Neural cell (in vitro differentiated cells): ENCODE results near the gene GRID1. TPM values are rescaled to one million over a fixed set of nuclear protein-coding genes. Genes with fewer than 3 reads are reported as not detected.

ENCODE experiments used
- H2AFZ ChIP-seq: fragments of 200-600, 300-800 bp; sonication (generic), shearing (Covaris generic); 2 replicates; pipeline ENCODE4 v1.6.0; 2014; ENCODE audit warnings: low read depth, mild to moderate bottlenecking, antibody characterized with exemption, low read length, moderate library complexity
- H3F3A ChIP-seq: fragments of 200-600 bp; shearing (Covaris generic); 2 replicates; pipeline ENCODE4 v1.6.1; 2016; ENCODE audit warnings: mild to moderate bottlenecking, moderate library complexity, mixed read lengths, antibody characterized with exemption, low read length; ENCODE audit not compliant: insufficient read depth, poor library complexity, severe bottlenecking
- H3K27ac ChIP-seq: fragments of 200-600, 300-800 bp; sonication (generic), shearing (Covaris generic); 2 replicates; pipeline ENCODE4 v1.5.1; 2014; ENCODE audit warnings: mild to moderate bottlenecking, low read length, moderate library complexity
- H3K27me3 ChIP-seq: fragments of 300-800, 200-600 bp; sonication (generic), shearing (Covaris generic); 2 replicates; pipeline ENCODE4 v1.6.0; 2014; ENCODE audit warnings: mild to moderate bottlenecking, low read depth, low read length, moderate library complexity; ENCODE audit not compliant: insufficient read depth
- H3K36me3 ChIP-seq: fragments of 300-800, 200-600 bp; sonication (generic), shearing (Covaris generic); 2 replicates; pipeline ENCODE4 v1.5.1; 2014; ENCODE audit warnings: mild to moderate bottlenecking, antibody characterized with exemption, low read length, moderate library complexity; ENCODE audit not compliant: insufficient read depth
- H3K4me2 ChIP-seq: fragments of 300-800, 200-600 bp; sonication (generic), shearing (Covaris generic); 2 replicates; pipeline ENCODE4 v1.6.0; 2014; ENCODE audit warnings: mild to moderate bottlenecking, low read length
- H3K4me3 ChIP-seq: fragments of 300-800, 200-600 bp; sonication (generic), shearing (Covaris generic); 2 replicates; pipeline ENCODE4 v1.5.1; 2014; ENCODE audit warnings: mild to moderate bottlenecking, low read length, moderate library complexity
- H3K79me2 ChIP-seq: fragments of 200-600 bp; shearing (Covaris generic); replicated peaks from 2 replicates; pipeline ENCODE4 v1.6.0; 2014; ENCODE audit warnings: mild to moderate bottlenecking, low read length, moderate library complexity; ENCODE audit not compliant: insufficient read depth
- H3K9ac ChIP-seq: fragments of 300-800, 200-600 bp; sonication (generic), shearing (Covaris generic); 2 replicates; pipeline ENCODE4 v1.6.1; 2016; ENCODE audit warnings: mild to moderate bottlenecking, low read length, mixed read lengths
- H3K9me2 ChIP-seq: fragments of 200-600 bp; shearing (Covaris generic); 2 replicates; pipeline ENCODE4 v1.6.1; 2016; ENCODE audit warnings: mild to moderate bottlenecking, low read length, mixed read lengths; ENCODE audit not compliant: insufficient read depth
- H3K9me3 ChIP-seq: fragments of 200-600, 300-800 bp; sonication (generic), shearing (Covaris generic); 2 replicates; pipeline ENCODE4 v1.6.1; 2016; ENCODE audit warnings: mild to moderate bottlenecking, mixed run types, low read length, moderate library complexity, mixed read lengths
- H4K20me1 ChIP-seq: fragments of 200-600 bp; shearing (Covaris generic); 2 replicates; pipeline ENCODE4 v1.6.1; 2016; ENCODE audit warnings: mild to moderate bottlenecking, mixed run types; ENCODE audit not compliant: insufficient read depth
- EP300 ChIP-seq: fragments of 450-650 bp; conservative IDR thresholded peaks from 2 replicates; pipeline ENCODE4 v1.6.1; 2014; ENCODE audit warnings: antibody characterized with exemption, mild to moderate bottlenecking, moderate library complexity; ENCODE audit not compliant: poor library complexity, severe bottlenecking
- EZH2 ChIP-seq: fragments of 200-600, 300-800 bp; shearing (Covaris generic), sonication (generic); IDR thresholded peaks from 2 replicates; pipeline ENCODE4 v1.6.1; 2014; ENCODE audit warnings: antibody characterized with exemption, low read length, borderline replicate concordance, mild to moderate bottlenecking; ENCODE audit not compliant: insufficient read depth, poor library complexity, severe bottlenecking
- MXI1 ChIP-seq: fragments of 450-650 bp; conservative IDR thresholded peaks from 2 replicates; pipeline ENCODE4 v1.6.1; 2014; ENCODE audit warnings: antibody characterized with exemption, mild to moderate bottlenecking; ENCODE audit not compliant: poor library complexity, severe bottlenecking
- POLR2AphosphoS5 ChIP-seq: IDR thresholded peaks from 2 replicates; pipeline ENCODE4 v1.6.1; 2012
- RAD21 ChIP-seq: fragments of 450-650 bp; conservative IDR thresholded peaks from 2 replicates; pipeline ENCODE4 v1.6.1; 2014; ENCODE audit warnings: antibody characterized with exemption, mild to moderate bottlenecking, moderate library complexity
- REST ChIP-seq: IDR thresholded peaks from 2 replicates; pipeline ENCODE4 v1.6.1; 2012; ENCODE audit warnings: borderline replicate concordance
- SMC3 ChIP-seq: fragments of 450-650 bp; conservative IDR thresholded peaks from 2 replicates; pipeline ENCODE4 v1.6.1; 2014; ENCODE audit warnings: antibody characterized with exemption, mild to moderate bottlenecking, moderate library complexity; ENCODE audit not compliant: poor library complexity
- TAF1 ChIP-seq: IDR thresholded peaks from 2 replicates; pipeline ENCODE4 v1.6.1; 2012; ENCODE audit warnings: low read depth
- polyA plus RNA-seq: library from polyadenylated mRNA; depleted of rRNA; stranded (reverse); fragments of >200 nt; gene quantifications from 2 replicates; pipeline ENCODE4 v1.2.3, GENCODE V29; 2014
- TF ChIP-seq, protein P1 (sequence below): fragments of 450-650 bp; IDR thresholded peaks from 2 replicates; pipeline ENCODE4 v1.5.1; 2014; ENCODE audit warnings: antibody characterized with exemption, mild to moderate bottlenecking, moderate library complexity; ENCODE audit not compliant: poor library complexity, severe bottlenecking

GRID1 gene
- polyA plus RNA-seq, 1 donor from 2014 or later = 7.3 TPM

DNA sequence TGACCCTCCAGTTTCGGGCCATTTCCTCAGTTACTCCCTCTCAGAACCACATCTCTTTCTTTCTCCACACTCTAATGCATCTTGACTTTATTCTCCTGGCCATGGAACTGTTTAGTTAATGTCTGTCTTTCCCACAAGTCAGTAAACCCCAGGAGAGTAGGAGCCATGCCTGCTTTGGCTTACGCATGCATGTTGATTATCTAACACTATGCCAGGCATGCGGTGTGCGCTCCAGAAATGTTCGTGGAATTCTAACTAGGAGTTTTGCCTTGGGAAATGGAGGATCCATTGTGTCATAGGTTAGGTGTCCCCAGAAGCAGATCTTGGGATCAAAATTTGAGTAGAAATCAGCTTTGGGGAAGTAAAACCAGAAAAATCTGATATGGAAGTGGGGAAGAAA is 308.9 kb downstream of the GRID1 start:
- no peak for TF ChIP-seq EZH2
- no peak for TF ChIP-seq EP300
- TF ChIP-seq MXI1 = no peak
- TF ChIP-seq, protein P1, sequence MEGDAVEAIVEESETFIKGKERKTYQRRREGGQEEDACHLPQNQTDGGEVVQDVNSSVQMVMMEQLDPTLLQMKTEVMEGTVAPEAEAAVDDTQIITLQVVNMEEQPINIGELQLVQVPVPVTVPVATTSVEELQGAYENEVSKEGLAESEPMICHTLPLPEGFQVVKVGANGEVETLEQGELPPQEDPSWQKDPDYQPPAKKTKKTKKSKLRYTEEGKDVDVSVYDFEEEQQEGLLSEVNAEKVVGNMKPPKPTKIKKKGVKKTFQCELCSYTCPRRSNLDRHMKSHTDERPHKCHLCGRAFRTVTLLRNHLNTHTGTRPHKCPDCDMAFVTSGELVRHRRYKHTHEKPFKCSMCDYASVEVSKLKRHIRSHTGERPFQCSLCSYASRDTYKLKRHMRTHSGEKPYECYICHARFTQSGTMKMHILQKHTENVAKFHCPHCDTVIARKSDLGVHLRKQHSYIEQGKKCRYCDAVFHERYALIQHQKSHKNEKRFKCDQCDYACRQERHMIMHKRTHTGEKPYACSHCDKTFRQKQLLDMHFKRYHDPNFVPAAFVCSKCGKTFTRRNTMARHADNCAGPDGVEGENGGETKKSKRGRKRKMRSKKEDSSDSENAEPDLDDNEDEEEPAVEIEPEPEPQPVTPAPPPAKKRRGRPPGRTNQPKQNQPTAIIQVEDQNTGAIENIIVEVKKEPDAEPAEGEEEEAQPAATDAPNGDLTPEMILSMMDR = no peak
- no peak for TF ChIP-seq REST
- TF ChIP-seq SMC3 = no peak
- no peak for TF ChIP-seq RAD21
- no peak for TF ChIP-seq TAF1
- no peak for TF ChIP-seq POLR2AphosphoS5
- Histone ChIP-seq H3K79me2 (no peaks in the 10 kb centered on the region), H3K27ac (no peak overlapping the region), H4K20me1 (no peaks in the 10 kb centered on the region), H3F3A (no peaks in the 10 kb centered on the region), H3K9me3 (no peaks in the 10 kb centered on the region), H3K4me3 (no peak overlapping the region), H2AFZ (no peak overlapping the region), H3K27me3 (no peaks in the 10 kb centered on the region), H3K4me2 (no peak overlapping the region), H3K36me3 (no peaks in the 10 kb centered on the region), H3K9ac (no peak overlapping the region), H3K9me2 (no peaks in the 10 kb centered on the region)

GRCh38 chr10:86056672-86057071 is 309.9 kb downstream of the GRID1 start:
- Histone ChIP-seq H3K9ac (no peak overlapping the region), H3K4me2 (no peak overlapping the region), H3K79me2 (no peaks in the 10 kb centered on the region), H3K27ac (no peak overlapping the region), H3K9me3 (no peaks in the 10 kb centered on the region), H2AFZ (no peak overlapping the region), H4K20me1 (no peaks in the 10 kb centered on the region), H3K27me3 (no peaks in the 10 kb centered on the region), H3K4me3 (no peak overlapping the region), H3F3A (no peaks in the 10 kb centered on the region), H3K9me2 (no peaks in the 10 kb centered on the region), H3K36me3 (no peaks in the 10 kb centered on the region)
- TF ChIP-seq MXI1 (no peak), POLR2AphosphoS5 (no peak), REST (no peak), TAF1 (no peak), RAD21 (no peak), SMC3 (no peak), EZH2 (no peak)
- TF ChIP-seq, protein P1 = no peak
